ENCODE results near the gene HSD17B11. TPM values are rescaled to one million over a fixed set of nuclear protein-coding genes. Genes with fewer than 3 reads are reported as not detected.

Gene HSD17B11
- polyA plus RNA-seq, 1 donor (not counting 4 experiments of a cell fraction or from before 2014, with no cell fraction given): 8.5 TPM

- peaks cover 6% of the 10 kb centered on the region for H3K4me1 ChIP-seq (ENCODE audit: control insufficient read depth, extremely low read depth, insufficient read depth, low read length)
- H3K9me3 ChIP-seq (ENCODE audit: control insufficient read depth, low read depth, low read length): no peaks in the 10 kb centered on the region
- no peak overlapping the region for H3K4me2 ChIP-seq (ENCODE audit: control insufficient read depth, extremely low read depth, insufficient read depth, low read depth, low read length)
- dilution Hi-C loops (cut with MboI; ENCODE audit: extremely low pct_ligation_motif_present, low sequenced_read_pairs): no loop called here
- H3K79me2 ChIP-seq (ENCODE audit: control insufficient read depth, insufficient read depth, low read length): no peaks in the 10 kb centered on the region
- DNase-seq (ENCODE audit: low read depth, low spot score) (no peak), FAIRE-seq (no peak)
- H3K36me3 ChIP-seq (ENCODE audit: control insufficient read depth in 2 of 2, extremely low read depth in 1 of 2, insufficient read depth in 2 of 2, low read length in 2 of 2): no peaks in the 10 kb centered on the region
- H3K9me1 ChIP-seq (ENCODE audit: control insufficient read depth, extremely low read depth, insufficient read depth, low read length): no peaks in the 10 kb centered on the region
- no peak overlapping the region for H2AFZ ChIP-seq (ENCODE audit: control insufficient read depth, low read length)
- H3K27me3 ChIP-seq (ENCODE audit: control insufficient read depth, extremely low read depth, insufficient read depth, low read length): no peaks in the 10 kb centered on the region
- TF ChIP-seq EZH2 (IDR thresholded peaks at IDR 0.05; ENCODE audit: low read length): no peak
- TF ChIP-seq, protein P1, sequence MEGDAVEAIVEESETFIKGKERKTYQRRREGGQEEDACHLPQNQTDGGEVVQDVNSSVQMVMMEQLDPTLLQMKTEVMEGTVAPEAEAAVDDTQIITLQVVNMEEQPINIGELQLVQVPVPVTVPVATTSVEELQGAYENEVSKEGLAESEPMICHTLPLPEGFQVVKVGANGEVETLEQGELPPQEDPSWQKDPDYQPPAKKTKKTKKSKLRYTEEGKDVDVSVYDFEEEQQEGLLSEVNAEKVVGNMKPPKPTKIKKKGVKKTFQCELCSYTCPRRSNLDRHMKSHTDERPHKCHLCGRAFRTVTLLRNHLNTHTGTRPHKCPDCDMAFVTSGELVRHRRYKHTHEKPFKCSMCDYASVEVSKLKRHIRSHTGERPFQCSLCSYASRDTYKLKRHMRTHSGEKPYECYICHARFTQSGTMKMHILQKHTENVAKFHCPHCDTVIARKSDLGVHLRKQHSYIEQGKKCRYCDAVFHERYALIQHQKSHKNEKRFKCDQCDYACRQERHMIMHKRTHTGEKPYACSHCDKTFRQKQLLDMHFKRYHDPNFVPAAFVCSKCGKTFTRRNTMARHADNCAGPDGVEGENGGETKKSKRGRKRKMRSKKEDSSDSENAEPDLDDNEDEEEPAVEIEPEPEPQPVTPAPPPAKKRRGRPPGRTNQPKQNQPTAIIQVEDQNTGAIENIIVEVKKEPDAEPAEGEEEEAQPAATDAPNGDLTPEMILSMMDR (optimal IDR thresholded peaks at IDR 0.05 in 1 of 3, IDR thresholded peaks at IDR 0.05 in 1 of 3, conservative IDR thresholded peaks at IDR 0.05 in 1 of 3; ENCODE audit: extremely low read depth in 1 of 3, insufficient read depth in 2 of 3, low read length in 3 of 3): no peak
- no peak overlapping the region for H3K27ac ChIP-seq (ENCODE audit: control insufficient read depth, insufficient read depth, low read length)
- no peaks in the 10 kb centered on the region for H4K20me1 ChIP-seq (ENCODE audit: control insufficient read depth, extremely low read depth, insufficient read depth, low read length)
- H3K4me3 ChIP-seq (ENCODE audit: control insufficient read depth in 2 of 3, extremely low read depth in 1 of 3, insufficient read depth in 2 of 3, low read depth in 1 of 3, low read length in 3 of 3): no peak overlapping the region
- no peak overlapping the region for H3K9ac ChIP-seq (ENCODE audit: control insufficient read depth, extremely low read depth, insufficient read depth, low read length)
Observed at GRCh38 chr4:87359258-87359657, 31.7 kb downstream of the HSD17B11 start.

DNA sequence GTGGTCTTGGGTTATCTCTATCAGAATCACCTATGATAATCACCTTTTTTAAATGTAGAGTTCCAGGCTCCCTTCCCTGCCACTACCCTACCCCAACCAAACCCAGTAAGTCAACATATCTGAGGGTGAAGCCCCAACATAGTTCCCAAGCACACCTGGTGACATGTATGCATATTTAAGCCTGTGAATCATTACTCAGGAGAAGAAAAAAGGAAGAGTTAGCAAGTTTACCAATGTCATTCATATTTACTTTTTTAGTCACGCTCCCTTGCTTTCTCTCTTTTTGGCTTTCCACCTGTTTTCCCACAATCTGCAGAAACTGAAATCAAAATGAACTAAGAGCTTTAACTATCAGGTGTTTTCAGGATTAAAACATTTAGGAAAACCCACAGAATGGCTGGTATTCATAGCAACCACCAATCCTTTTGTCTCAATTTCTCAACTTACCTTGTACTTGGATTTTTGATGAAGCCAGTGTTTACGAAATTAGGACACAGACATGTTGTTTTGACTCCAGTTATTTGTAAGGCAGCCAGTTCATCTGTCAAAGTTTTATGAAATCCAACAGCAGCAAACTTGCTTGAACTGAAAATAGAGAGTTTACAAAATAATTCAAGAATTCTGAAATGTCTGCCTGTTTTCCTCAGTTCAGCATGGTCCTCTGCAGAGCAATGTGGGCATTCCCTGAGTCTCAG, 34.0 kb downstream of the HSD17B11 start:
- TF ChIP-seq EZH2 (IDR thresholded peaks at IDR 0.05; ENCODE audit: low read length): no peak
- TF ChIP-seq, protein P1 (optimal IDR thresholded peaks at IDR 0.05 in 1 of 3, IDR thresholded peaks at IDR 0.05 in 1 of 3, conservative IDR thresholded peaks at IDR 0.05 in 1 of 3; ENCODE audit: extremely low read depth in 1 of 3, insufficient read depth in 2 of 3, low read length in 3 of 3): no peak
- H3K27ac ChIP-seq (ENCODE audit: control insufficient read depth, insufficient read depth, low read length): no peak overlapping the region
- dilution Hi-C loops (cut with MboI; ENCODE audit: extremely low pct_ligation_motif_present, low sequenced_read_pairs): no loop called here

More for the DNA sequence above, 34.0 kb downstream of the HSD17B11 start:
- H3K9me1 ChIP-seq (ENCODE audit: control insufficient read depth, extremely low read depth, insufficient read depth, low read length): no peaks in the 10 kb centered on the region
- no peak overlapping the region for H3K4me3 ChIP-seq (ENCODE audit: control insufficient read depth in 2 of 3, extremely low read depth in 1 of 3, insufficient read depth in 2 of 3, low read depth in 1 of 3, low read length in 3 of 3)
- no peak overlapping the region for H3K4me2 ChIP-seq (ENCODE audit: control insufficient read depth, extremely low read depth, insufficient read depth, low read depth, low read length)
- H3K4me1 ChIP-seq (ENCODE audit: control insufficient read depth, extremely low read depth, insufficient read depth, low read length): peaks cover 6% of the 10 kb centered on the region
- H3K79me2 ChIP-seq (ENCODE audit: control insufficient read depth, insufficient read depth, low read length): no peaks in the 10 kb centered on the region
- DNase-seq (ENCODE audit: low read depth, low spot score): no peak
- H3K36me3 ChIP-seq (ENCODE audit: control insufficient read depth in 2 of 2, extremely low read depth in 1 of 2, insufficient read depth in 2 of 2, low read length in 2 of 2): no peaks in the 10 kb centered on the region
- no peak for FAIRE-seq
- no peak overlapping the region for H2AFZ ChIP-seq (ENCODE audit: control insufficient read depth, low read length)
- no peaks in the 10 kb centered on the region for H3K9me3 ChIP-seq (ENCODE audit: control insufficient read depth, low read depth, low read length)
- H3K9ac ChIP-seq (ENCODE audit: control insufficient read depth, extremely low read depth, insufficient read depth, low read length): no peak overlapping the region
- H4K20me1 ChIP-seq (ENCODE audit: control insufficient read depth, extremely low read depth, insufficient read depth, low read length): no peaks in the 10 kb centered on the region
- H3K27me3 ChIP-seq (ENCODE audit: control insufficient read depth, extremely low read depth, insufficient read depth, low read length): no peaks in the 10 kb centered on the region
